HS-5 (cell line): ENCODE data around the gene CDH20.
A peak's percentile ranks its signal among the peaks of the same experiment; 100 is the strongest.

ENCODE experiments used
- DNase-seq: peaks from one replicate; pipeline ENCODE4 v3.0.0-alpha.2; 2012; ENCODE audit warnings: low read depth

The CDH20 gene

GRCh38 chr18:61531891-61532290 lies 198.7 kb downstream of the CDH20 start:
- no peak for DNase-seq

GRCh38 chr18:61535401-61535800 lies 202.2 kb downstream of the CDH20 start:
- no peak for DNase-seq

GRCh38 chr18:61541673-61542072 lies 208.4 kb downstream of the CDH20 start:
- DNase-seq = no peak

DNA sequence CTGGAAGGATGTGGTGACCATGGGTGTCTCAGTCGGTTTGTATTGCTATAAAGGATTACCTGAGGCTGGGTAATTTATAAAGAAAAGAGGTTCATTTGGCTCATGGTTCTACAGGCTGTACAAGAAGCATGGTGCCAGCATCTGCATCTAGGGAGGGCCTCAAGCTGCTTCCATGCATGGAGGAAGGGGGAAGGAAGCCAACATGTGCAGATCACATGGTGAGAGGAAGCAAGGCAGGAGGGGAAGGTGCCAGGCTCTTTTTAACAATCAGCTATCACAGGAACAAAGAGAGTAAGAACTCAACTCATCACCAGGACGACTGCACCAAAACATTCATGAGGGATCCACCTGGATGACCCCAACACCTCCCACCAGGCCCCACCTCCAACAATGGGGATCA lies 209.4 kb downstream of the CDH20 start:
- DNase-seq = no peak

DNA sequence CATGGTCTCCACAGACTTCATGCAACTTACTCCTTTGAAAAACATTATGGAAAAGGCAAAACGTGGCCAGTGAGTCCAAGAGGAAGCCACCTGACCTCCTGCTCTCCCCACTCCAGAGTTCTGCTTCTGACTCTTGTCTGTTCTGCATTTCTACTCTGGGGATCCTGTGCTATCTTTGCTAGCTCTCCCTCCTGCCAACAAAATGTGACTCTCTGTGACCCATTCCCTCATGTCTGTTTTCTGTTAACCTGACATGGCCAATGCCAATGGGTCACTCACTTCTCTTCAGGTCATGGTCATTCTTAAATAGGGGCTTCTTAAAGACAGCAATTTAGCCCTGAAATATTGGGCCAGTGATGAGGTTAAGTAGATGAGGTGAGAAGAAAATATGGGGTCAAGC lies 210.3 kb downstream of the CDH20 start:
- no peak for DNase-seq

- DNase-seq = no peak
Observed at GRCh38 chr18:61544178-61544577, 210.9 kb downstream of the CDH20 start.

- DNase-seq = no peak
Observed at GRCh38 chr18:61545281-61546245, 212.3 kb downstream of the CDH20 start.

GRCh38 chr18:61546590-61546989 lies 213.4 kb downstream of the CDH20 start:
- peak; percentile 53 for DNase-seq

GRCh38 chr18:61549416-61549815 lies 216.2 kb downstream of the CDH20 start:
- DNase-seq = no peak

GRCh38 chr18:61549889-61550288 lies 216.7 kb downstream of the CDH20 start:
- DNase-seq = no peak

DNA sequence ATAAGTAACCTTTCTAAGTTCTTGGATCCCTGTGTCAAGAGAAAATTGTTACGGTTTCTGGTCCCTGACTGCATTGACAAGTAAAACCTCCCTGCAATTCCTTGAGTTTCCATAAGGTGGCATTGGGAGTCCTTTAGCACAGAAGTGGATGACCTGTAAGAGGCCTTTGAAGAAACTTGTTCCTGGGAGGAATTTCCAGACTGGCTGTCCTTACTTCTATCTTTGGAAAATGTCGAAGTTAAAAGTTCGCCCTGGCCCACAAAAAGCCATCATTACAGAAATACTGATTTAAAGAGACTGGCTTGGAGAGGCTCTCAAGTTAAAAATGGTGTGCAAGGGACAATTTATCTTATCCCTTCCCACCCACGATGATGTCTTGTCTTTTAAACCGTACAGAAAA lies 218.4 kb downstream of the CDH20 start:
- DNase-seq = peak; percentile 23

GRCh38 chr18:61553045-61553659 lies 219.9 kb downstream of the CDH20 start:
- DNase-seq = no peak

- DNase-seq = no peak
Observed at GRCh38 chr18:61554117-61554776, 221.0 kb downstream of the CDH20 start.

- no peak for DNase-seq
Observed at GRCh38 chr18:61554946-61555361, 221.7 kb downstream of the CDH20 start.

DNA sequence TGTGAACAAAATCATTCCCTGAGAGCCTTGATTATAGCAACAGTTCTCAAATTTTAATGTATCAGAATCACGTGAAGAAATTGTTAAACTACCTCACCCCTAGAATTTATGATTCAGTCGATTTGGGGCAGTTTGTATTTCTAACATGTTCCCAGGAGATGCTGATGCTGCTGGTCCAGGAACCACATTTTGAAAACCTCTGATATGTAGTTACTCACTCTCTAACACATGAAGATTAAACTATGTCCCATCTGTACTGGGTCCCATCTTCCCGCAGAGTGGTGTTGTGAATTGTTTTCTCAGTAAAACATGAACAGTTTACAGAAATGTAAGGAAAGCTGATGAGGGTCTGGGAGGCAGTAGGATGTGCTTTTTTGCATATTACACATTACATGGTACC lies 223.1 kb downstream of the CDH20 start:
- DNase-seq = no peak

GRCh38 chr18:61556862-61557261 lies 223.6 kb downstream of the CDH20 start:
- DNase-seq = no peak

DNA sequence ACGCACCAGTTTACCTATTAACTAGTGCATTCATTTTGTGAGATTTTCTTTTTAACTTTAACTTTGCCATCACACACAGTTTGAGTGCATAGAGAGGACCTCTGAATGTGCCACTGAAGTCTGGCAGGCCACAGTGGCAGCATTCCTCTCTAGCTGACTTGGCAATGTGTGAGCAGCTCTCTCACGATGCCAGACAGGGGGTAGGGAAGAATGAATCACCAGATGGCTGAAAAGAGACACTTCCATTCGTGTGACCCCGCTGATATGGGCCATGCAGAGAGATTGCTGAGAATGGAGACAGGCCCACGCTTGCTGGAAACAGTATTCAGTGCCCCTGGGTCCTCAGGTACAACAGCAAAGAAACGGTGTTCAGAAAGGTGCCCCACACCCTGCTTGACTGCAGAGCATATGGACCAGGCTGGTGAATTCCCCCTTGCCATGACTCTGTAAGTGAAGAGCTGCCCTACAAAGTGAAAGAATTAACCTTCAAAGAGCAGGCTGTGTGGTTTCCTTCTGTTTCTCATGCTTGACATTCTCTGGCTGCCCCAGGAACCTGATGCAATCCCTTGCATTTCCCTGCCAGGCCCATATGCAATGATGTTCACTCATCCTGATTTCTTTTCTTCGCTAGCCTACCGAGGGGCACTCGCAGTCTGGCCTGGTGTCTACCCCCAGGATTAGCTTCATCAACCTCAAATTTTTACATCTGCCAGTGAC lies 236.1 kb downstream of the CDH20 start:
- DNase-seq = peak; percentile 37

DNA sequence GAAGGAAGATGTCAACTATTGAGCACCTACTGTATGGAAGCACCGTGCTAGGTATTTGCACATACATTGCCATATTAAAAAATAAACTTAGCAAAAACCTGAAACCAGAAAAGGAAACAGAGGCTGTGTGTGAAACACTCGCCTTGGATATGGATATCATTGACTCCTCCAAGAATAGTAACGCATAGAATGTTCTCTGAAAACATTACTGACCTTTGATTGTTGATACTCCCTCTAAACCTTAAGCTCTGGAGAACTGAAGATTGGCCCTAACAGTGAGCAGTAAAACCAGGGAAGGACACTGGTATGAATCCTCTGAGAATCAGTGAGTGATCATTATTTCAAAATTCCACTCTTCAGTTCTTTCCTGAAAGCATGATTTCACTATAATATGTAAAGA lies 236.8 kb downstream of the CDH20 start:
- DNase-seq = no peak

DNA sequence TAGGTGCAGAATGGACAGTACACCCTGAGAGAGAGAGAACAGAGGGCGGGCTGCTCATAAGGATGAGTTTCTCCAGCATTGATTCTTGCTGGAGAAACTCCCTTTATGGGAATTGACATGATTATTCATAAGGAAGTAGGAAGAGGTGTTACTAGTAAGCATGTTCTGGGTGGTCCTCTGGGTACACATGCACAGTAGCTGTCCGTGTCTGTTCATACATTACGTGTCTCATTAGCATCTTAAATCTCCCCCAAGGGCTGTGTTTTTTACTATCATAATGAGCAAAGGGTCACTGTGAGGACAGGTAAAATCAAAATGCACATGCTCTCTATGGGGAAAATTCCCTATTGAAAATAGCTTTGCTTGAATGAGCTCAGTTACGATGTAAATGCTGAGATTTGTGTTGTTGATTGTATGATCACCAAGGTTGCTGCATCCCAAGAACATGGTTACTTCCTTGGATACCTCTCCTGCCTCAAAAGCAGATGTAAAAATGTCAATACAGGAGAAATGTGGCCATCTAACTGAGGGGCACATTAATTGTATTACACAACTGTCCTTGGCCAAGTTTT lies 238.9 kb downstream of the CDH20 start:
- no peak for DNase-seq

DNA sequence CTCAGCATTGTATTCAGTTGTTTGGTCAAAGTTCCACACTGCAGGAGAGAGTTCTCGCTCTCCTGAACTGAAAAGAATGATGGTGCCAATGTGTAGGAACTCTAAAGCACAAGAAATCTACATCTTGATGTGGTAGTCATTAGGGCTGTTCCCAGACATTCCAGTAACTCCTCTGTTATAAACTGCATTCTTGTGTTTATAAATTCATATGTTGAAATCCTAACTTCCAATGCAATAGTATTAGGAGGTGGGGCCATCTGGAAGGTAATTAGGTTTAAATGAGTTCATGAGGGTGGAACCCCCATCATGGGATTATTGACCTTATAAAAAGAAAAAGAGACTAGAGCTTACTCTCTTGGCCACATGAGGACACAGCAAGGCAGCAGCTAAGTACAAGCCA lies 239.6 kb downstream of the CDH20 start:
- DNase-seq = no peak

DNA sequence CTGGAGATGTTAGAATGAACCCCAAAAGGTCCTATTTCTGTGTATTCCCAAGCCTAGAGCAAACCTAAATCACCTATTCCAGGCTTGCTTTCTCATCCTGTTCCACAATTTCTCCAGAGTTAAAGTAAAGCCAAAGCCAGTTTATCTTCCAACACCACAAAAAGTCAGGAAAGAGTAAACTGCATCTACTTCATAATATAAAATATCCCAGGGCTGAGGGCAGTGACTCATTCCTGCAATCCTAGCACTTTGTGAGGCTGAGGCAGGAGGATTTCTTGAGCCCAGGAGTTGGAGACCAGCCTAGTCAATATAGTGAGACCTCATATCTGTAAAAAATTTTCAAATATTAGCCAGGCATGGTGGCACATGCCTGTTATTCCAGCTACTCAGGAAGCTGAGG lies 241.4 kb downstream of the CDH20 start:
- no peak for DNase-seq

GRCh38 chr18:61575419-61575818 lies 242.2 kb downstream of the CDH20 start:
- DNase-seq = no peak
